DND-41 (cell line): ENCODE results near the gene NAP1L4.

Experiments used
- EZH2 ChIP-seq: IDR thresholded peaks from 3 replicates; pipeline ENCODE4 v1.6.1; 2012; ENCODE audit warnings: borderline replicate concordance, low read depth, mild to moderate bottlenecking, moderate library complexity, low read length, inconsistent platforms; ENCODE audit not compliant: severe bottlenecking
- TF ChIP-seq, protein P1 (sequence below): IDR thresholded peaks from 2 replicates; pipeline ENCODE4 v1.5.1; 2012; ENCODE audit warnings: borderline replicate concordance, low read length, moderate library complexity, mild to moderate bottlenecking; ENCODE audit not compliant: poor library complexity, severe bottlenecking; ENCODE audit errors: extremely low read depth

DNA sequence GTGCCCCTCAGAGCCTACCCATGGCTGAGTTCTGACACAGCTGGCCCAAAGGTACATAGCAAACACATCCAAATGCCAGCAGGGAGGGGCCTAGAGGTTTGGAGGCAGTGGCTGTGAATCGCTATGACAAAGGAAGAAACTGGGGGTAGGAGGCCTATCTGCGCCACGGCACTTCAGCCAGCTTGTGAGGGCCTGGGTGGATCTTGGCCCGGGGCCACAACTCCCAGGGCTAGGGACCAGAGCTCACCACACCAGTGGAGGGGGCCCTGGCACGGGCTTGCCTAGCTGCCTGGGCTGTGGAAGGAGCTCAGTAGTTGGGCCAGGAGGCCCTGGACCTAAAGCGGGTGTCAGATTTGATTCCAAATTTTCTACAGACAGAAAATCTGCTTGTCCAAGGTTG, 9.4 kb upstream of the NAP1L4 start:
- TF ChIP-seq, protein P1, sequence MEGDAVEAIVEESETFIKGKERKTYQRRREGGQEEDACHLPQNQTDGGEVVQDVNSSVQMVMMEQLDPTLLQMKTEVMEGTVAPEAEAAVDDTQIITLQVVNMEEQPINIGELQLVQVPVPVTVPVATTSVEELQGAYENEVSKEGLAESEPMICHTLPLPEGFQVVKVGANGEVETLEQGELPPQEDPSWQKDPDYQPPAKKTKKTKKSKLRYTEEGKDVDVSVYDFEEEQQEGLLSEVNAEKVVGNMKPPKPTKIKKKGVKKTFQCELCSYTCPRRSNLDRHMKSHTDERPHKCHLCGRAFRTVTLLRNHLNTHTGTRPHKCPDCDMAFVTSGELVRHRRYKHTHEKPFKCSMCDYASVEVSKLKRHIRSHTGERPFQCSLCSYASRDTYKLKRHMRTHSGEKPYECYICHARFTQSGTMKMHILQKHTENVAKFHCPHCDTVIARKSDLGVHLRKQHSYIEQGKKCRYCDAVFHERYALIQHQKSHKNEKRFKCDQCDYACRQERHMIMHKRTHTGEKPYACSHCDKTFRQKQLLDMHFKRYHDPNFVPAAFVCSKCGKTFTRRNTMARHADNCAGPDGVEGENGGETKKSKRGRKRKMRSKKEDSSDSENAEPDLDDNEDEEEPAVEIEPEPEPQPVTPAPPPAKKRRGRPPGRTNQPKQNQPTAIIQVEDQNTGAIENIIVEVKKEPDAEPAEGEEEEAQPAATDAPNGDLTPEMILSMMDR = no peak
- no peak for TF ChIP-seq EZH2
